Inflammatory macrophage treated with lipopolysaccharide for 4 hours (primary cell): ENCODE data around the gene TTC39A.
"Not testable (repeated sequence)": the region's sequence is repeated elsewhere in the genome, so short reads cannot be mapped to it uniquely, and the experiment has no call there.

Experiments
- DNase-seq: peaks from one replicate; pipeline ENCODE4 v3.0.0-alpha.2; 2020

TTC39A gene

GRCh38 chr1:51336004-51336403 is 5.6 kb upstream of the TTC39A start:
- no peak for DNase-seq

- DNase-seq, result peak; percentile 77
Measured at GRCh38 chr1:51331206-51332100, 1.1 kb upstream of the TTC39A start.

DNA sequence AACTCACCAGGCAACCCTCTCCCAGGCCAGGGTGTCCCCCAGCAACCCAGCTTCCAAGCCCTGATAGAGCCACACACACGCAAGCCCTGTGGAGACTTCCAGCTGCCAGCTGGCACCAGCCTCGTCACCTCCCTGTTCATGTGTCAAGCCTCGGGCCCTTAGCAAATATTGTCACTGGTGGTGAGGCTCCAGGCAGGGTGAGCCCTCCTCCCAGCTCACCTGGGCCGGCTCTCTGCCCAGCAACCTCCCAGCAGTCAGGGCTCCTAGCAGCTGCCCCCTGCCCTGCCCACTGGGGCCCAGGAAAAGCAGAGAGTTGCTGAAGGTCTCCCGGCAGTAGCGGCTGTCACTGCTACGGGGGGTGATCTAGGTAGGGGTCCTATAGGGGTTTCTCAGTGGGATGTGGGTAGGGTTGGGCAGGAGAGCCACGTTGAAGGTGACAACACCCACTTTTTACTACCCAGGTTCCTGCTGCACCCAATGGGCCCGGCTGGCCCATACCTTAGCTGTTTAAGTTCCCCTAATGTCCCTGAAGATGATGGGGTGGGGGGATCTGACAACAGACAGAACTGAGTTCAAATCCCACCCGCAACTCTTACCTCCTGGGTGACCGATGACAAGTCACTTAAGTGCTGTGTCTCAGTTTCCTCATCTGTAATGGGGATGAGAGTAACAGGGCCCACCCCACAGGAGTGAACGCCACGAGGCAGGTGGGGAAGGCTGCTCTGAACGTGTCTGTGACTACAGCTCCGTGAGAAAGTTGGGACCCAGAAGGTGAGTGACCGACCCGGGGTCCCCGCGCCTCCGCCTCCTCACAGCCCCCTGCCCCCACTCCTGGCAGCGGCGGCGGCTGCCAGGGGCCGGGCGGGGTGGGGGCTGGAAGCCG is 678 bp downstream of the TTC39A start:
- no peak for DNase-seq

DNA sequence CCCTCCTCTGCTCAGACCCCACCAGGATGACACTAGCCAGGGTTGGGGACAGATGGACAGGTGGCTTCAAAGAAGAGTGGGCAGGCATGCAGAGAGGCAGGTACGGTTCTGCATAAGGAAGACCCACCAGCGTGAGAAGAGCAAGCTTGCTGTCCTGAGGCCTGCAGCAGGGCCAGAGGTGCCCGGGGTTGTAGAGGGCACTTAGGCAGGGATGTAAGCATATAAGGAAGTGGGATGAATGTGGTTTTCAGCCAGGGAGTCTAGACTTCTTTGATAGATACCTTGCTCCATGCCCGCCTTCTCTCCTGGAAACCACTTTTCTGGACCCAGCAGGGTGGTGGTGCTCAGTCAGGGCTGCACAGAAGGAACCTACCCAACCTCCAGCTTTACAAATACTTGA is 1.4 kb downstream of the TTC39A start:
- no peak for DNase-seq

- no peak for DNase-seq
Measured at GRCh38 chr1:51328279-51328678, 2.1 kb downstream of the TTC39A start.

- DNase-seq, result peak; percentile 16
Measured at GRCh38 chr1:51327386-51327785, 3.0 kb downstream of the TTC39A start.

- DNase-seq, result no peak
Measured at GRCh38 chr1:51326839-51327238, 3.5 kb downstream of the TTC39A start.

DNA sequence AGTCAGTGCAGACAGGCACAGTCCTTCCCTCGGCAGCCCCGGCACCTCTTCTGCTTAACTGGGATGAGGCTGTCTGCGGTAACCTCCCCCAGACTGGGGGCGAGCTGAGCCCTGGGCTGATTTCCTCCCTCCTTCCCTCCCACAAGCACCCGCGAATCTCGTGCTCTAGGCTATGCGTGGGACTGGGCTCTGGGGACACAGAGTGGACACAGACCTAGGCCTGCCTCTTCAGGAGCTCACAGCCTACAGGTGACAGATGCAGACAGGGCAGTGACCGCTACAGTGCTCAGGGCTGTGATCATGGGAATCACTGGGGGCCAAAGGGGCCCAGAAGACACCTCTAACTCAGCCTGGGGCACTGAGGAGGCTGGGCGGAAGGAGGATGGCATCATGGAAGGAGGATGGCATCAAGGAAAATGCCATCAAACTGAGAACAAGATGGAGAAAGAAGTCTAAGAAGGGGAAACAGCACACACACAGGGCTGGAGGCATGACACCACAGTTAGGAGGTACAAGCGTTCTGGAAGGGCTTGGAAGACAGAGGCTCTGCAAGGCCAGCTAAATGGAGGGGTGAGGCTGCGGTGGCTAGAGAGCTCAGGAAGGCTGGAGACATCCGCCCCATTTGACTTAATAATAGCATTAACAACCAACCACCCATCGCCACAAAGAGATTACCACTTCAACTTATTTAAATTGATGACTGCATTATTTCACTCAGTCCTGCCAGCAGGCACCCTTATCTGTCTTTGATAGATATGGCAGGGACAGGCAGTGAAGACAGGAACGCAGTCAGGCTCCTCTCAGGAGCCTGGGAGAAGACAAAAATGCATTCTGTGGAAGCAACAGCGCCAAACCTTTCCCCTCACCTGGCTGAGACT is 4.2 kb downstream of the TTC39A start:
- no peak for DNase-seq

GRCh38 chr1:51325391-51325790 is 5.0 kb downstream of the TTC39A start:
- no peak for DNase-seq

DNA sequence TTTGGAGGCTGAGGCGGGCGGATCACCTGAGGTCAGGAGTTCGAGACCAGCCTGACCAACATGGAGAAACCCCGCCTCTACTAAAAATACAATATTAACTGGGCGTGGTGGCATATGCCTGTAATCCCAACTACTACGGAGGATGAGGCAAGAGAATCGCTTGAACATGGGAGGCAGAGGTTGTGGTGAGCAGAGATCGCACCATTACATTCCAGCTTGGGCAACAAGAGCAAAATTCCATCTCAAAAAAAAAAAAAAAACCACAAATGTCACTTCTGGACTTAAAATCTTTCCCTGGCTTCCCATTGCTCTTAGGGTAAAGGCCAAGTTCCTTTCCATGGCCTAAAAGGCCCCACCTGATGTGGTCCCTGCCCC is 5.4 kb downstream of the TTC39A start:
- not testable (repeated sequence) for DNase-seq

GRCh38 chr1:51324251-51325010 is 5.9 kb downstream of the TTC39A start:
- no peak for DNase-seq

DNA sequence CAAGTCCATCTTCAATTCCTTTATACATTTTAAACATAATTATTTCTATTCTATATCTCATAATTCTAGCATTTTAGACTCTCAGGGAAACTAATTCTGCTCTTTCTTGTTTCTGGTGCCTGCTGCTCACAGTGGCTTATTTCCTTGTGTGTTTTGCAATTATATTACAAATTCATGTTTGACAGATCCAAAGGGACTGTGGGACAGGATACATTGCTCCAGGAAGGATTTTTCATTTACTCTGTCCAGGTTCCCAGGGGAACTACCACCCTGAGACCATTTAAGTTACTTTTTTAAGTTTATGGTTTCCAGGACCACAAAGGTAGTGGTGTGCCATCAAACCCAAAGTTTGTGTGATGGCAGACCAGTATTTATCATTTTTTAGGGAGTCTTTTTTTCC is 6.6 kb downstream of the TTC39A start:
- no peak for DNase-seq

DNA sequence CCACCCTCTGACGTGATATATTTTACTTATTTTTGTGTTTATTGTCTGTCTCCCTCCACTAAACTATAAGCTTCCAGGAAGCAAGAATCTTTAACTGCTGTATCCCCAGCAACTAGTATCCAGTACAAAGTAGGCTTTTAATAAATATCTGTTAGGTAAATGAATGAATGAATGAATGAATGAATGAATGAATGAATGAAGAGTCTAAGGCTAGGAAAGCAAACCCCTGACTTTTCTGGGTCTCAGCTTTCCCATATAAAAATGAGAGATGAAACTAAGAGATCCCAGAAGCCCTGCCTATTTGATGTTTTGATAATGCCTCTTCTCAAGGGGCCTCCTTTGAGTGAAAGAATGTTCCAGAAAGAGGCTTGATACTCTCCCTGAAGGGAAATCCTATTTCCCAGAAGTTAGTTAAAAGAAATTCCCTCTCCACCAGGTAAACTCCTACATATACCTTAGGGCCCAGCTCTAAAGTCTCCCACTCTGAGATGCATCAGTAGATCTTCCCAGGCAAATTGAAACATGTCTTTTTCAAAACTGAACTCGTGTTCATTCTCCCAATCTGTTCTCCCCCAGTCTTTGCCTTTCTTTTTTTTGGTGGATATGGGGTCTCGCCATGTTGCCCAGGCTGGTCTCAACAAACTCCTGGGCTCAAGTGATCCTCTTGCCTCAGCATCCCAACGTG is 7.8 kb downstream of the TTC39A start:
- DNase-seq, result no peak

DNA sequence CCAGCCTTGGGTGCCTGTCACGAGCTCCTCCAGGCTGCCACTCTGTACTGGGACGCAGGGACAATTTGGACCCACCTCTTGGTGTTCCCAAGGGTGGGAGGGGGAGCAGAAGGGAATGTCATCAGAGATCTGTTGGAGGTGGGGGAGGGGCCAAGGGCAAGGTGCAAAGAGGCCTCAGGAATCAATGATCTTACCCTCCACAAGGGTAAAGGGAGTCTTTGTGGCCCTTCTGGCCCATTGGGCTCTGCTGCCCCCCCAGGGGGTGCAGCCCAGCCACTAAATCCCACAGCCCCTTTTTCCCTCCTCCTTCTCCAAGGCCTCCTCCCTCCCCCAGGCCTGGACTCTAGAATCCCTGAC is 8.5 kb downstream of the TTC39A start:
- no peak for DNase-seq

DNA sequence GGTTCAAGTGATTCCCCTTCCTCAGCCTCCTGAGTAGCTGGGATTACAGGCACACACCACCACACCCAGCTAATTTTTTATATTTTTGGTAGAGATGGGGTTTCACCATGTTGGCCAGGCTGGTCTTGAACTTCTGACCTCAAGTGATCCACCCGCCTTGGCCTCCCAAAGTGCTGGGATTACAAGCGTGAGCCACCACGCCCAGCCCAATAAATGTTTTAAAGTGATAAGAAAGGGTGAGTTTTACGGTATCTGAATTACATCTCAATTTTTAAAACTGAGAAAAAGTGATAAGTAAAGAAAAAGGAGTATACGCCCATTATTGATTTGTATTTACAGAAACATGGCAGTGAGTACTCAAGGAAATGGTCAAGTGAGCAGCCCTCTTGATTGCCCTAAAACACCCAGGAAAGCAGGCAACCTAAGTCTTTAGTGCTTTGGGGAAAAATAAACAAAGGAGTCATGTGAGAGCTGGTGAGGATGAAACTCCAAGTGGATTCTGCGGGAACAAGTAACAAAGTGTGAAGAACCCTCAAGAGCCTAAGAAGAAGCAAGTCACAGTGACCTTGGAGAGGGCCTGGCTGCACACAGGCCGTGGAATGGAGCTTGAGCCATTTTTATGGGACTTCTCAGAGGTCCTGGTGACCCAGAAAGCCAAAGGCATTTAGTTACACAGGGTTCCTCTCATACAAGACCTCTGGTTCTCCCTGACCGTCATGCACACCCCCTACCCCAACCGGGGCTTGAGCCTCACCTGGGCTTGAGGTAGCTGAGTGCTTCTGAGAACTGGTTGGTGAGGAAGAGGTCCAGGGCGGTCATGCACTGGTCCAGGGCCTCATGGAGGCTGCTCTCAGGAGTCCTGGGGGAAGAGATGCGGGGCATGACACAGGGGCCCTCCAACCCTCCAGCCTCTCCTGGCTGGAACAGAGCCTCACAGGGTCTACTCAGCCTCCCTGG is 9.1 kb downstream of the TTC39A start:
- DNase-seq, result no peak

DNA sequence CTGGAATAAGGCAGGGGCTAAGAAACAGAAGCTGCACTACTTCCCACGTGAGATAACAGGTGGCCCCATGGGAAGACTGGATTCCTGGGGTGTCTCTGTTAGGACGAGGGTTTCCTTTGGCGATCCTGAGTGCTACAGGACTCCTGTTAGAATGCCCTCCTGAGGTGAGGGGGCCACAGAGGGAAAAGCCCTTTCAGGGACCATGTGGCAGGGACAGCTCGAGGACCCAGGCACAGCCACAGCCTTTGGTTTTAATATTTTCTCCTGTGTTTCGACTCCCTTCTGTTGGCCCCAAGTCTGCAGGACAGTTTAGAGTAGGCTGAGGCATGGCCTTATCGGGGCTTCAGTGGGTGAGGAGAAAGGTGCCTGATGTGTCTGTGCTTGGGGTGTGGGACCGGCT is 12.6 kb downstream of the TTC39A start:
- no peak for DNase-seq

DNA sequence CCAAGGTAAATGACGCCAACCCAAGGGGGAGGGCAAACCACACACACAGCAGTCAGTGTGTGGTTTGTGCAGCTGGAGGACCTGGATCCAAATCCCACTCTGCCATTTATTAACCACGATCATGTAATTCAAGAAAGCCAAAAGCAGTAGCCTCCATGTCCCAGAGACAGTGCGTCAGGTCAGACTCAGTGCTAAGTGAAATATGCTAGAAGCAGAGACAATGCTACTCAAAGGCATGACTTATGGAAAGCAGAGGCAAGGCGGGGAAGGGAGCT is 13.6 kb downstream of the TTC39A start:
- no peak for DNase-seq

DNA sequence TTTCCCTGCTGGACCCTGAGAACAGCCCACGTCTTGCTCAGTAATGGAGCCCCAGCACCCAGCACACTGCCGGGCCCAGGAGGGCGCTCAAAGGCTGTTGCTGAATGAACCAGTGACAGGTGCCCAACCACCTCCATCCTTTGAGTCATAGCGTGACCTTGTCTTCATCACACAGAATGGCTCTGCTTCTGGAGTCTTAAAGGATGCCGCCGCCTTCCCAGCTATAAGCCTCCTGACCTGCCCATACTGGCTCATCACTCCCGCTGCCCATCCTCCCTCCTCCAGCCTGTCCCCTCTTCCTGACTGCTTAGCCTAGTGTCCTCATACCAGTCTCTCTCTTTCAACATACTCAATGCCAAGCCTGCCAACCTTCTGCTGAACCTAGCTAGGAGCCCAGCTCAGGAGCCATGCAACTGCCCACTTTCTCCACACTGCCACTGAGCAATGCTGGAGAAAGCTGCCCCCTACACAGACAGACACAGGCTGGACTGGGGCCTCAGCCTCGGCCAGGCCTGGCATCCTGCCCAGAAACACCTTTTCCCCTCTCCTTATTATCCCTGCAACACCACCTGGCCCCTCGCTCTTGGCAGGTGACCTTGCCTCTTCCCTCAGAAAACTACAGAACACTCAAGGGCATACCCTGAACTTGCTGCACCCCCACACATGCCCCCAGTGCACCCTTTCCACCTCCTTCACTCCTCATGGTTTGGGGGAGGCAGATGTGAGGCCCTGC is 14.1 kb downstream of the TTC39A start:
- DNase-seq, result no peak

DNA sequence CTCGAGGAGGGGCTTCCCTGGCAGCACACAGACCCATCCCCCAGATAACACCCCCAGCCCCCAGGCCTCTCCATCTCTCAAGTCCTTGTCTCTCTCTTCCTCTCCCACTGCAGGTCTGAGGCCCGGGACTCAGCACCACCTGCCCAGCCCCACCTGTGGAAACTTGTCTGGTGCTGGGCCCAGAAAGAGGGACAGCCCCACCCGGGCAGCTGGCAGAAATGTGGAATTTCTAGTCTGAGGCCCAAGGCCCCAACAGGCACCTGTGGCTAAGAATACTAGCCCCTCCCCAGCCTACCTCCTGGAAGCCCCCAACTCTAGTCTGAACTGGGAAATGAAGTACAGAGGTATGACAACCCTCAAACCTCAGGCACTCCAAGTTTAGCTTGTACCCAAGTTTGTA is 15.4 kb downstream of the TTC39A start:
- no peak for DNase-seq
